Left ventricle myocardium superior (tissue), 1 donor: ENCODE results near the gene DLGAP5. TPM values are rescaled to one million over a fixed set of nuclear protein-coding genes. Genes with fewer than 3 reads are reported as not detected.

Source experiments
- ATAC-seq: fragments of 200-7000 bp; cut with Tn5 transposase; one replicate; pipeline ENCODE4 v1.9.1; 2020; ENCODE audit warnings: mild to moderate bottlenecking, moderate library complexity
- DNase-seq: peaks from one replicate; pipeline ENCODE4 v3.0.0-alpha.2; 2020
- intact Hi-C: fragments of 100-400 bp; cut with micrococcal nuclease; formaldehyde crosslinking; loops from one replicate; pipeline ENCODE4 v1.11.0; 2022
- total RNA-seq: library from RNA; stranded (reverse); fragmentation: NEBNext Ultra II Directional; extraction: Animal tissue kit (Norgen Biotek cat#: 25700); gene quantifications from one replicate; pipeline ENCODE4 v1.2.1, GENCODE V29; 2021
- donor health status: DM: no; HTN: yes; CAD: no; lungs with severe emphysema.

DLGAP5 gene
- total RNA-seq, 1 donor from 2014 or later, result 0.35 TPM

DNA sequence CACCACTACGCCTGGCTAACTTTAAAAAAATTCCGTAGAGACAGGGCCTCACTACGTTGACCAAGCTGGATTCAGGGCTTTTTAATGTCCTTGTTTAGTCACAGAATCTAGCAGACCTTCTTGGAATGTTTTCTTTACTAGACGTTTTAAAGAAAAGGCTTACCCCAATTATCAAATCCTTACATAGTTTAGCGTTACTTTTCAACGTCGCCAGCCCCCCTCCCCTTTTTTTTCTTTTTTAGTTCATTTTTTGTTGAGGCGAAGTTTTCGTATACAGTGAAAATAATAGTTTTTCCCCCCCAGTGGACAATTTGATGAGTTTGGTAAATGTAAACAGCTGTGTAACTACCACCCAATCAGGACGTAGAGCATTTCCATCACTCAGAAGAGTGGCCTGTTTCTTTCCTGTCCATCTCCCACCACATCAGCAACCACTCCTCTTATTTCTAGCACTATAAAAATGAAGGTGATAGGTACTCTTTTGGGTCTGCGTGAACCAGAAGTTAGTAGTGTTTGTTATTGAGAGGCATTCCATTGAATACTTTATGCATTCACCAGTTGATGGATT, 753 bp upstream of the DLGAP5 start:
- intact Hi-C loops, result no loop called here
- ATAC-seq (no peak), DNase-seq (no peak)

DNA sequence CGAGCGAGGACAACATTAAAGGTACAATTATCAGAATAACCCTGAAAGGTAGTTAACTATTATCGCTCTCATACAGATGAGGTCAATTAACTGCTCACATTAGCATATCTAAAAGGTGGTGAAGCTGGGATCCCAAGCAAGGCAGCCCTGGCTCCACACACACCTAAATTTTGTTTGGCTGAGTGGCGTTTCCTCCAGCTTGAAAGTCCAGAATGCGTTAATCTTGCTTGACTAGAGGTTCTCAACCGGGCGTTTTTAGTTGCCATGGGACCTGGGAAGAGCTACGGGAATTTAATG, 531 bp downstream of the DLGAP5 start:
- DNase-seq (no peak), ATAC-seq (no peak)
- intact Hi-C loops, result no loop called here

DNA sequence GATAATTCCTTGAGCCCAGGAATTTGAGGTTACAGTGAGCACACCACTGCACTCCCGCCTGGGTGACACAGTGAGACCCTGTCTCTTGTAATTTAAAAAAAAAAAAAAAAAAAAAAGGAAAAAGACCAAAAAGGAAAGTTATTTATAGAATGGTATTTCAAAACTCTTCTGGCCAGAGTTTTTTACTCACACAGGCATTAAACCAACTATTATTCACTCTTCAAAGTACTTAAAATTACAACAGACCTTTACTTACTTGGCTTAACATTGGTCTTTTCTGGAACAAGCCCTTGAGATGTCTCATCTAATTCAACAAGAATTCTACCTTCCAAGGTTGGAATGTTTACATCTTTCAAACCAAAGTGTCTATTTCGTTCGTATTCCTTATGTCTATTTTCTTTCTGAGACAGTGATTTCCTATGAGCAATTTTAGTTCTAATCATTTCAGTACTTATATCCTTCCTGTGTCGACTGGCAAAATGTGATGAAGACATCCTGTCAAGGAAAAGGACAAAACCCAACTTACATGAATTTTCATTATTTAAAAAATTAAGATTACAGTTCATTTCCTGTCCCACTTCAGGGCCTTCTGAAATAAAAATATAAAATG, 2.6 kb downstream of the DLGAP5 start:
- no peak for DNase-seq
- ATAC-seq, result no peak
- intact Hi-C loops, result no loop called here

DNA sequence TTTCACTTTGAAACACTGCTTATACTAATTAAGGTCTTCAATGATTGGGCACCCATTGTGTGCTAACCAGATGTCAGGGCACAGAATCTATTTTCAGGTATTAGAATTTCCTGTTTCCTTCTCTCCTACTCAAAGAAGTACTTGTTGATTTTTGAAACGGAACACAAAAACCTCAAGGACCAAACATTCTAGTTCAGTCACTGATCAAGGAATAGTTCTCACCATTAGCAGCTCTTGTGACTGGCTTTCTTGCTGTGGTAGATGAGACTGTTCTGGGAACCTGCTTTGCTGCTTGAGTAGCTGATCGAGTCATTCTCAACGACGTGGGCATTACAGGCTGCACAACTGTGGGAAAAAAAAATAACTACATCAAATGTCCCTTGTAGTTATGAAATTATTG, 11.0 kb downstream of the DLGAP5 start:
- ATAC-seq, result no peak
- intact Hi-C loops, result no loop called here
- DNase-seq, result no peak

GRCh38 chr14:55180006-55180405, 11.4 kb downstream of the DLGAP5 start:
- no peak for ATAC-seq
- intact Hi-C loops, result no loop called here
- DNase-seq, result no peak

DNA sequence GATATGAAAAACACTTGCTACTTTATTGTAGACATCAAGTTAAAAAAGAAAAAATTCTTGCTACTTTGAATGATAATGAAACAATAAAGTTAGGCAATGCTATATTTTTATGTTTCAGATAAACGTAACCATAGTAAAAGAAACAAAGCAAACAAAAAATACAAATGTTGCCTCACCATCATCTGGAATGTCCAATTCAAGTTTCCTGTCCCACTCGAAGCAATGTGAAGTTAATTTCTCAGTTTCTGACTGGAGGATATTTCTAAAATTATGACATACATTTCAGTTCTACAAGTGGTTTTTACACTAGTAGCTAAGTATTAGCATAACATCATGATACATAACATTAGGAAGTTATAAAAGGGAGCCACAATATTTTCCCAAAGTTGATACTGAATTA, 20.9 kb downstream of the DLGAP5 start:
- DNase-seq, result no peak
- intact Hi-C loops, result no loop called here
- ATAC-seq, result no peak

- DNase-seq, result no peak
- intact Hi-C loops, result loop anchor here (1.0 kb wide), 1 partner anchor 72 kb away; no protein-coding TSS in a partner anchor
- ATAC-seq, result peak; percentile 64
Observed at GRCh38 chr14:55160989-55161388, 30.4 kb downstream of the DLGAP5 start.

DNA sequence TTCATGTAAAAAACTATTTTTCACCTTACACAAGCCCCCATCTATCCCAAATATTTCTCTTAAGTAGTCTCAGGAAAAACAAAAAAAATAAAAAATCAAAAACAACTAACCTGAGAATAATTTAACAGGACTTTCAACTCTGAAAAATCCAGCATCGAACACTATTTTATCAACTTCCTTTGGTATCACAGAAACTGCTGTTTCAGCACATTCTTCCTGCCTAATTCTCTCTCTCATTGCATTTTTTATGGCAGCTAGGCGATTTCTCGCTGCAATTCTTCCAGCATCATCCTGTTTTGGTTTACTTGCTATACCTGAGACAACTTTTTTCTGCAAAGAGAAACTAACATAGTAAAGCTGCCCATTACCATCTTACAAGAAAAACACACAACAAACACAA, 33.0 kb downstream of the DLGAP5 start:
- ATAC-seq, result no peak
- intact Hi-C loops, result no loop called here
- no peak for DNase-seq

DNA sequence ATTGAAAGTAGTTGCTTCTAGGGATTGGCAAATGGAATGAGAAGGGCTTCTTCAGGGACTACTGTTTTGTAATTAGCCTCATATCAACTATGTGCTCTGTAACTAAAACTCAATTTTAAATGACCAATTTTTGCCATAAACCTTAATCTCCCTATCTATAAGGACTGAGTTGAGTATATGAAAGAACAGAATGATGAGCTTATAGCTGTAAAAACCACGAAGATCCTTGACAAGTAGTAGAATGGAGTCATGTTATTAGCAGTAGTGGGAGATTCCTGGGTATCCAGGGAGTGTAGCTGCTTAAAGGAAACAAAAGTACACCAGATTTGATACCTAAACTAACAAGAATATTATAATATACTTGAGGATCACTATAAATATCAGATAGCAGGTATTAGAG, 34.3 kb downstream of the DLGAP5 start:
- DNase-seq (no peak), ATAC-seq (no peak)
- intact Hi-C loops, result no loop called here

DNA sequence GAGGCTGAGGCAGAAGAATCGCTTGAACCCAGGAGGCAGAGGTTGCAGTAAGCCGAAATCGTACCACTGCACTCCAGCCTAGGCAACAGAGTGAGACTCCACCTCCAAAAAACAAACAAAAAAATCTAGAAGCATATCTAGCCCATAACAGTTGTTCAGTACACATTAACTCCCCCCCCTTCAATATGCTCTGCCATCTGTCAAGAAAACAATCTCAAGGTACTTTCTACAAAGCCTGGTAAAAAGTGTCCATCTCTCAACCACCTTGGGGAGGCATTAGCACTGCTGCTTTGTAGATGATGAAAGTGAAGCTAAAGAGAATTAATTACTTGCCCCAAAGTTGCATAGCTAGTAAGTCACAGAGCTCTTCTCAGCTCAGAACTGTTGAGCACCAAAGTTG, 37.4 kb downstream of the DLGAP5 start:
- DNase-seq (no peak), ATAC-seq (no peak)
- intact Hi-C loops, result no loop called here

DNA sequence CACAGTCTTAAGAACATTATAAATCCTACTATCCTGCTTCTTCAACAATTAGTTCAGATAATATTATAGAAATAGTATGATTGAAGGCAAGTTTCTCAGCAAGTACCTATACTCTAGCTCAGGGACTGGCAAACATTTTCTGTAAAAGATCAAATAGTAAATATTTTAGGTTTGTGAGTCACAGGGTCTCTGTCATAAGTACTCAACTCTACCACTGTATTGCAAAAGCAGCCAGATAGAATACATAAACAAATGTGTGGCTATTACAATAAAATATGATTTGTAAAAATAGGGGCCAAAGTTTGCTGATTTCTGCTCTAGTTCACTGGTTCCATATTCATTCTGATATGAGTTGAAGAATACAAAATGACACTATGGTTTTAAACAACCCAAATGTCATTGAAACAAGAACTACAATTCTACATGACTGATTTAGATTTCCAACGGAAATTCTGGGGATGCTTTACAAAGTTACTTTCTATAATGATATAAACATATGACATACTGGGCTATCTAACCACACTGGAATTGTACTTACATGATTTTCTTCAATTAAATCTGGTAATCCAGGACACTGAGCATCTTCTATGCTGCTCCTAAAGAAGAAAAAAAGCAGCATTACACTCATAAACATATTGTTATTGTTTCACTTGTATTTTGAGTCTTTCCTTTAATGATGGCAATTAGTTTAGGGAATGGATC, 39.2 kb downstream of the DLGAP5 start:
- intact Hi-C loops, result no loop called here
- no peak for ATAC-seq
- no peak for DNase-seq

DNA sequence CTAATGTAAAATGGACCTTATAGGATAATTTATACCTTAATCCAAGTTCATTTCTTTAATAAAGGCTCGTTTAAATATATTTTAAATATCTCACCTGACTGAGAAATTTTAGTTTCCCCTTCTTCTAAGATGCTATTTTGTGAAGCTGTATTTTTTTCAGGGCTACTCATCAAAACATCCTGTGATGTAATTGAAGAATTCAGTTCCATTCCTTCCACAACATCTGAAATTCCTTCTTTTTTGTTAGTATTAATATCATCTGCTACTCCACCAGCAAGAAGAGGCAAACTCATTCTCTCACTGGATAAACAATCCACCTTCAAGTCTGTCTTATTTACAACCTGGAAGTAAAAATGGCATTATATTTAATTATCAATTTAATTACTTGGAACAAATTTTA, 39.8 kb downstream of the DLGAP5 start:
- ATAC-seq (no peak), DNase-seq (no peak)
- intact Hi-C loops, result no loop called here

- DNase-seq (peak; percentile 36), ATAC-seq (no peak)
- intact Hi-C loops, result no loop called here
Observed at GRCh38 chr14:55146425-55146824, 45.0 kb downstream of the DLGAP5 start.

GRCh38 chr14:55142466-55142865, 48.9 kb downstream of the DLGAP5 start:
- DNase-seq (no peak), ATAC-seq (no peak)
- intact Hi-C loops, result no loop called here

GRCh38 chr14:55141825-55142224, 49.6 kb downstream of the DLGAP5 start:
- DNase-seq (no peak), ATAC-seq (no peak)
- intact Hi-C loops, result no loop called here

DNA sequence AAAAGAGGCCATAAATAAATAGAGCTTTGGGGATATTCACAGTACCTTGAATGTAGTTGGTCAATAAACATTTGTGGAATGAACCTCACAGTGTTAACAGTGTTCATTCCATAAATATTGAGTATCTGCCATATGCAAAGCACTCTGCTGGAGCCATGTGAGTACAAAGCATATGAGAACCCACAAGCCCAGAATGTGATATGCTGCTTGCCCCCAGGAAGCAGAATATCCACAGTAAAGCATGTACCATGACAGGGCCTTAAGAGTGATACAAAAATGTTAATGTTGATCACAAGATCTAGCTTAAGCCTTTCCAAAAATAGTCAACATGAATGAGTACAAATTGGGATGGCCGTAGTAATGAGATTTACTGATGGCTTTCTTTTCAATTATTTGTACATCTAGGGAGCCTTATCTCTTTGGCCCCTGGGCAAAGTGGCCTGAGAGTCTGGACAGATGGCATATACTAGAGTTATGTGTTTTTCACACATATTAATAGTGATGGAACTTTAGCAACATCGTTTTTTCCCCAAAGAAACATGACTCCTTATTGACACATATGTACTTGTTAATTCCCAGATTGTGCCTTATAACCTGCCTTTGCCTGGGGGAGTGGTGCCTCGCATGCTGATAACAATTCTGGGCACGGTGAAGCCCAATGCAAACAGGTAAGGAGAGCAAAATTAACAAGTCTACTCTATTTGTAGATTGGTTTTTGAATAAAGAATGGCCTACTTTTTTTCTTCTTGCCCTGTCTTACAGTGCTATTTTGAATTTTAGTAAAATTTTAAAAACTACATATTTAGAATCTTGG, 51.5 kb downstream of the DLGAP5 start:
- ATAC-seq, result no peak
- DNase-seq, result no peak
- intact Hi-C loops, result no loop called here

- intact Hi-C loops, result no loop called here
- ATAC-seq (no peak), DNase-seq (no peak)
Observed at GRCh38 chr14:55139141-55139540, 52.2 kb downstream of the DLGAP5 start.

GRCh38 chr14:55138091-55138490, 53.3 kb downstream of the DLGAP5 start:
- no peak for DNase-seq
- intact Hi-C loops, result no loop called here
- no peak for ATAC-seq

- peak; percentile 84 for DNase-seq
- peak; percentile 91 for ATAC-seq
- intact Hi-C loops, result no loop called here
Observed at GRCh38 chr14:55136885-55137786, 54.2 kb downstream of the DLGAP5 start.
